HepG2 (cell line): ENCODE results near the gene LENEP. TPM values are rescaled to one million over a fixed set of nuclear protein-coding genes. Genes with fewer than 3 reads are reported as not detected.

Source experiments
- ATM ChIP-seq: fragments of 450-650 bp; IDR thresholded peaks from 2 replicates; pipeline ENCODE4 v1.7.1; 2017; ENCODE audit warnings: mild to moderate bottlenecking, borderline replicate concordance
- HIVEP1 ChIP-seq: sonication (generic); formaldehyde crosslinking; IDR thresholded peaks from 2 replicates; pipeline ENCODE4 v1.4.0; 2020; ENCODE audit warnings: mild to moderate bottlenecking, missing genetic modification reagents
- KIAA2018 ChIP-seq: sonication (generic); formaldehyde crosslinking; IDR thresholded peaks from 2 replicates; pipeline ENCODE4 v1.5.0; 2020; ENCODE audit warnings: mild to moderate bottlenecking, missing genetic modification reagents, borderline replicate concordance
- SMYD3 ChIP-seq: sonication (generic); formaldehyde crosslinking; IDR thresholded peaks from 2 replicates; pipeline ENCODE4 v1.8.1; 2023; ENCODE audit warnings: mild to moderate bottlenecking, missing genetic modification reagents
- SRY ChIP-seq: sonication (generic); formaldehyde crosslinking; IDR thresholded peaks from 2 replicates; pipeline ENCODE4 v1.8.0; 2022; ENCODE audit warnings: mild to moderate bottlenecking, missing genetic modification reagents
- TFDP1 ChIP-seq: IDR thresholded peaks from 2 replicates; pipeline ENCODE4 v1.6.1; 2016; ENCODE audit warnings: missing compliant biosample characterization, missing genetic modification reagents, borderline replicate concordance
- THAP11 ChIP-seq: IDR thresholded peaks from 2 replicates; pipeline ENCODE4 v1.6.1; 2016; ENCODE audit warnings: missing biosample characterization, missing genetic modification reagents
- ZBED4 ChIP-seq: sonication (generic); formaldehyde crosslinking; IDR thresholded peaks from 2 replicates; pipeline ENCODE4 v1.4.0; 2020; ENCODE audit warnings: missing genetic modification reagents, borderline replicate concordance
- ZBTB1 ChIP-seq: sonication (generic); formaldehyde crosslinking; IDR thresholded peaks from 2 replicates; pipeline ENCODE4 v1.4.0; 2020; ENCODE audit warnings: missing genetic modification reagents, borderline replicate concordance
- ZNF350 ChIP-seq: sonication (generic); formaldehyde crosslinking; IDR thresholded peaks from 2 replicates; pipeline ENCODE4 v1.4.0; 2020; ENCODE audit warnings: mild to moderate bottlenecking, low read depth, missing genetic modification reagents, borderline replicate concordance
- ZNF44 ChIP-seq: sonication (generic); formaldehyde crosslinking; IDR thresholded peaks from 2 replicates; pipeline ENCODE4 v1.5.1; 2020; ENCODE audit warnings: mild to moderate bottlenecking, missing genetic modification reagents
- ZNF597 ChIP-seq: sonication (generic); formaldehyde crosslinking; IDR thresholded peaks from 2 replicates; pipeline ENCODE4 v1.5.0; 2020; ENCODE audit warnings: missing genetic modification reagents
- ZNF674 ChIP-seq: sonication (generic); formaldehyde crosslinking; IDR thresholded peaks from 2 replicates; pipeline ENCODE4 v1.5.0; 2020; ENCODE audit warnings: low read depth, mild to moderate bottlenecking, missing genetic modification reagents
- ZNF720 ChIP-seq: sonication (generic); formaldehyde crosslinking; IDR thresholded peaks from 2 replicates; pipeline ENCODE4 v1.4.0; 2020; ENCODE audit warnings: missing genetic modification reagents
- polyA plus RNA-seq, 8 experiments: library from polyadenylated mRNA; depleted of rRNA in 3 of 8; stranded (reverse) in 7 of 8; unstranded in 1 of 8; fragments of >200 nt; fragmentation: Illumina TruSeq in 4 of 8; extraction: Trizol in 4 of 8; gene quantifications; 2 replicates each; pipeline versions ENCODE4 v1.2.1 to v1.2.3, GENCODE V29; 2011 to 2016; ENCODE audit warnings: low read depth in 4 of 8, missing spikeins in 1 of 8, mixed read lengths in 1 of 8; ENCODE audit not compliant: insufficient read depth in 1 of 8
- total RNA-seq, 5 experiments: library from RNA; depleted of rRNA; stranded (reverse); fragments of >200 nt; fragmentation: Illumina TruSeq; extraction: Trizol; gene quantifications; 2 replicates each; pipeline ENCODE4 v1.2.3, GENCODE V29; 2016; ENCODE audit warnings: low read depth in 1 of 5

The LENEP gene
- total and polyA plus RNA-seq, 2 of the 13 experiments (the other 11 are each of a cell fraction or from before 2014, with no cell fraction given), result 0.29 TPM; not detected in 1

- TF ChIP-seq SRY (CRISPR knock-in tag) (no peak; the same call in 1 of the 2 replicates), TFDP1 (peak; percentile 99), ZNF350 (CRISPR knock-in tag) (no peak; the same call in 1 of the 2 replicates), ZNF720 (no peak), SMYD3 (CRISPR knock-in tag) (peak; percentile 83; the same call in 1 of the 2 replicates), ZNF44 (CRISPR knock-in tag) (no peak), ZBED4 (CRISPR knock-in tag) (no peak), KIAA2018 (no peak), ZNF597 (no peak), ZBTB1 (CRISPR knock-in tag) (no peak), ZNF674 (no peak), ATM (no peak), THAP11 (CRISPR knock-in tag) (peak; percentile 89), HIVEP1 (CRISPR knock-in tag) (no peak)
Observed at GRCh38 chr1:154974102-154974807, 19.1 kb upstream of the LENEP start, which contains the start of gene CKS1B (continued).
